Measurements from ENCODE around the gene SEMA5A.

The SEMA5A gene

DNA sequence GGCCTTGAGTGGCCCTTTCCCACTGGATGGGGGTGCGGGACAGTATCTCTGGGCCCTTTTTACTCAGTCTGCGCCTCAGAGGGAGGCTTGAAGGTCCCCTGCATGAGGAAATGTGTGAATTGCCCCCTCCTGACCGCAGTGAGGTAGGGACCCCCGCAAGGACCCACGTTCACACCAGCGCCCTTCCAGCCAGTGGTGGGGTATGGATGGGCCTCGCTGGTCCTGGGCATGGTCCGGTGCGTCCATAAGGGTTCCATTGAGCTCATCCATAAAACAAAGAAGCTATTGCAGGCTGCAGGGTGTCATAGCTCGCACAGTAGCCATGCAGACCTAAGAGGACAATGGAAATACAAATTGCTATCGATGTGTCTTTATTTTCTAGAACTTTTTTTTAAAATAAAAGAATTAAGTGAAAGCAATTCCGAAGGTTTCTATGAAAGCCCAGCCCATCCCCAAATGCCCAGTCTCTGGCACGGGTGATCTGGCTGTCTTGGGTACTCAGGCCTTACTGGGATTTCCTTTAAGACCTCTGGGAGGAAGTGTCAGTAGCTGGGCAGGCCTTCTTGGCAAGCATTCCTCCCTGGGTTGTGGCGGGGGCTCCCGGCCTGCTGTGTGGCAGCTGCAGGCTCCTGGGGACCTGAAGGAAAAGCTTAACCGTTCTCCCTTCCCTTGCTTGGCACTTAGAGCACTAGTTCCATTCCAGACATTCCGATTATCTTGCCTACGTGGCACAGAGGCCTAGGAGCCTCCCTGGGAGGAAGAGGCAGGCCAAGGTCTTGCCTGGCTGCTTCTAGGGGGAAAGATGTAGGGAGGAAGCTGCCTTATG lies 1.5 kb upstream of the SEMA5A start:
- DNase-seq: no peak

DNA sequence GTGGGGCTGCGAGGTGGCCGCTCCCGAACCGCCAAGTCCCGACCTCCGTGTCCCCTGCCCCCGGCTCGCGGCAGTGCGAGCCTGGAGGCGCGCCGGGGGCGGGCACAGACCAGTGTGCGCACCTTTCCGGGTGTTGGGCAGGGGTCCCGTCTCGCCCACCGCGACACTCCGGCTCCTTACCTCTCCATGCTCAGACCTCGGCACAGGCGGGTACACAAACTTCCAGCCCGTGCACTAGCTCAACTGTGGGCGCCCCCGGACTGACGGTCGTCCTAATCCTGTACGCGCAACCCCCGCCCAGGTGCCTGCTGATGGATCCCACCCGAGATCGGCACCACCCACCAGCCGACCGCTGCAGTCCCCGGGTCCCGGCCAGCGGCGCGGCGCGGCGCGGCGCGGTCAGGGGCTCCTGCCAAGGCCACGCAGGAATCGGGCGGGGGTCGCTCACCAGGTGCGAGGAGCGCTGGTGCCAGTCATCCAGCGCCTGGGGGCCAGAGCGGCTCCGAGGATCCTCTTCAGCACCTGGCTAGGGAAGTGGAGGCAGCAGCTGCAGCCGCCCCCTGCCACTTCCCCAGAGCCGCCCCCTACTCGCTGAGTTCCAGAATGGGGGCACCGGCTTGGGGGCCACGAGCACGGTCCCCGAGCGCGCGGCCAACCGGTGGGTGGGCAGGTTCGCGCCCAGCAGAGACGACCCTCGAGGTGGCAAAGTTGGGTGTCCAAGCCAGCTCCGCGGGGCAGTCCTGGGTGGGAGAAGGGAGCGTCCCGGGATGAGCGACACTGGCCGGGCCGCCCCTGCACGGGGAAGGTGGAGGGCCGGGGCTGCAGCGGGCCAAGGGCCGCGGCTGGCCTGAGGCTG lies 511 bp downstream of the SEMA5A start:
- no peak for DNase-seq

DNA sequence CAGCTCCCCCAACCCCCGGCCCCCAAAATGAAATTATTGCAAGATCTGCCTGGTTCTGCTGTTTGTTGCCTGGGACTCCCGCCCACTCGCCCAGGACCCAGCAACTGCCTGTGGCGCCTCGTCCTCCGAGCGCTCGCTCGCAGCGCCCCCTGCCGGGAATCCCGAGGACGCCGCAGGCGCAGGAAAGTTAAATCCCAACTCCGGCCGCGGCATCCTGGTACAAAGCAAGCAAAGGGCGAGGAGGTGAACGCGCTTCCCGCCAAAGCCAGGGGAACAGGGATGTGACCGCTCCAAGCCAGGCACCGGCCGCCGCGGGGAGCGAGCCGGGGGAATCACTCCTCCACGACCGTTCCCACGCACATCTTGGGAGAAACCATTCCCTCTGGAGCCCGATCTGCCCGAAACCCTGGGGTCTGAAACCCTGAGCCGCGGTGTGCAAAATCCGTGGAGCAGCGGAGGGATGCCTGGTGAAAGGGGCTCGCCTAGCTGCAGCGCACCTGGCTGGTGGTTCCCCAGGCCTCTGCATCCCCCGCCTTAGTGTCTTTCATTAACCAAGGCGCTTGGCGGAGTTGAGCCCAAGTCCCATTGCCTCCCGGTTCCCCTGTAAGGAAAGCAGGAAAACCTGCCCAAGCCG lies 1.3 kb downstream of the SEMA5A start:
- no peak for DNase-seq

DNA sequence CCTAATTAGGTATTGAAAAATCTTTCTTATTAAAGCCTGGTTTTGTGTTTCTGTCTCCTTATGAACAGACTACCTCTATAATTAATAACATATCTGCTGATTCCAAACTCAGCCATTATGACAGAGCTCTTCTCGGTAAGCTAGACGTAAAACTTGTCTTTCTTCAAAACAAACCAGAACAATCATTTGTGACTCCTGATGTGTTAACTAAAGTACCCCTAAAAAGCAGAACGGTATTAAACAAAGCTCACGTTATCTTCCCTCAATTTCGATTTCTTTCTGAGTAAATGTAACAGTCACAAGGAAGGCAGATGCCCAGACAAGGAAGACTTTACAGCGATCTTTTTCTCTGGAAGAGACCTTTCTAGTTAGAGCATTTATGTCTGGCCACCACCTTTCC lies 1.8 kb downstream of the SEMA5A start:
- DNase-seq: no peak

DNA sequence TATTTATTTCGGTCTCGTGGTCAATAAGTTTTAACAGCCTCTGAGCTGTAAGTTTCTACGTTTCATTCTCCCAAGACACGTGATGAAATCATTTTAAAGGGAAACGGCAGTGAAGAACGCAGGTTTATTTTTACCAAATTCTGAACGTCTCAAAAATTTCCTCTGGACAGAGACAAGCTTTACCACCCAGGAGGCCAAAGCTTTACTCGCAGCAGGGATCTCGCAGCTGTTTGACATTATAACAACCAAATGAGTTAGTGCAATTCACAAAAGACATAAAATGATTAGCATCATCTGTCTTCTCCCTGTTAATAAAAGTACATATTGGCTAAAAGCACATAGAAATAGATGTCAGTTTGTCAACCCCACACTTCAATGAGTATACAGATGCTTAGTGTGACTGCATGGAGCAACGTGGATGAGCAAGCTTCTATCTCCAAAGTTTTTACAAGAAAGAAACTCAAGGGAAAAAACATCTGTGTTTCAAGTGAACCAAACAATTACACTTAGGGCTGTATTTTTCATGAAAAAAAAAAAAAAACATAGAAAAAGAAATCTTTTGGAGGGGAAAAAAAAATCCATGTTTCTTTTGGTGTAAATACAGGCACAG lies 2.5 kb downstream of the SEMA5A start:
- no peak for DNase-seq

DNA sequence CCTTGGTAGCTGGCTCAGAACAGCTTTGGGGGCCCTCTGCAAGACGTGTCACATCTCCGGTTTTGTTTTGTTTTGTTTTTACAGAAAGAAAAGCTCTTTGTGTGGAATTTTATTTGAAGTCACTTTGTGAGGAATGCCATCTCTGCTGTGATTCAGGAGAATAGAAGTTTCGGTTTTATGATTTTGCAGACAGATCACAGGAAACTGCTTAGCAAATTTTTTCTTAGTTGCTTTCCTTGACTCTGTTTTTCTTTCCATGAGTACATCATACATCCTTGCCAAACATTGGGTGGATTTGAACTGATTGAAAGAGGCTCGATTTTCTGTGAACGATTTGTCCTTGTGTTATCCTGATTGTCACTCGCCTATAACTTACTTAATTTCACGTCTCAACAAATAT lies 5.1 kb downstream of the SEMA5A start:
- no peak for DNase-seq

DNA sequence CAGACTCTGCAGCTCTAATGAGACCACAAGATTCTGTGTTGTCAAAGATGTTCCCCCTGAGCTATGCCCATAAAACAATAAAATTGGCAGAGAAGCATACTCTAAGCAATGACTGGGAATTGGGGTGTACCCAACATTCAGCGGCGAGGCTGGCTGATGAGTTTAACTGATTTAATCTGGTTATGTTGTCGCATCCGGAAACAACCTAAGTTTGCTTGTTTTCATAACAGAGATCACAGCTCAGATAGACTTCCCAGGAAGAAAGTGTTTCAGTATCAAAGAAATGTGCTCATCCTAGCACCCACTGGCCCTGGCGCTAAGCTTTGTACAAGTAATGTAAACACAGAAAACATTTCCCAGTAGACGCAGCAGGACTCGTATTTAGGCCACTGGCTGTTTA lies 7.4 kb downstream of the SEMA5A start:
- DNase-seq: no peak

DNA sequence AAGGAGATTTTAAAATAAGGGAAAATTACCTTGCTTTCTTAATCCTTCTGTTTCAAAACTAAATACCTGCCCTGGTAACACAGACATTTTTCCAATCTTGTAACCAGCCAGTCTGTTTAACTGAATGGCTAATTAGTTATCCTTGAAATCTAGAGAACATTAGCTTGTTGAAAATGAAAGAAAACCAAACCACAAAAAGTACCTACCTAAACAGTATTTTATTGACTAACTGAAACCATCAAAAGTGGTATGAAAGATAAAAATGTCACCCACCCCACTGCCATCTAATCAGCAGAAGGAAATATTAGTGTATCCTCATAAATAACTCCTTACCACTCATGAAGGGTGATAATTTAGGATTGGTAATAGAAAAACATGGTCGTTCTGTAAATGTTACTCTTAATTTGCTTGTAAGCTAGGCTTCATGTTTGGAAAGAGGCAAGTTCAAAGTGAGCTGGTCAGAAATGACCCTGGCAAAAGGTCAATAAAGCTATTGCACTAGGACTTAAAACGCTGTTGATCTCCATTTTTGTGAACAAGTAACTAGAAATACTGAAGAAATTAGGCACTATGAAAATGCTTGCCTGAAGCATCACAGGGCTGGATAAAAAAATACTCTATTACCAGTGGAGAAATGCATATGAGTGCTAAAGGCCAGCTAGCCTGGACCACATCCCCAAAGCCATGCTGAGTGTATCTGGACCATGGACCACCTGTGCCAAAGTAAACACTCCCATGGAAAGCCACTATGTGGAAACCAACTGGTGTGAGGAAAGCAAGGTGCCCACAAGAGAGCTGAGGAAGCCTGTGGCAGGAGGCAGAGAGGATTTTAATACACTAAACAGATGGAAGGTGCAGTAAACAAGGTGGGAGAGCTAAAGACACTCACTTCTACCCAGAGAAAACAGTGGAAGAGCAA lies 8.4 kb downstream of the SEMA5A start:
- DNase-seq: no peak

DNA sequence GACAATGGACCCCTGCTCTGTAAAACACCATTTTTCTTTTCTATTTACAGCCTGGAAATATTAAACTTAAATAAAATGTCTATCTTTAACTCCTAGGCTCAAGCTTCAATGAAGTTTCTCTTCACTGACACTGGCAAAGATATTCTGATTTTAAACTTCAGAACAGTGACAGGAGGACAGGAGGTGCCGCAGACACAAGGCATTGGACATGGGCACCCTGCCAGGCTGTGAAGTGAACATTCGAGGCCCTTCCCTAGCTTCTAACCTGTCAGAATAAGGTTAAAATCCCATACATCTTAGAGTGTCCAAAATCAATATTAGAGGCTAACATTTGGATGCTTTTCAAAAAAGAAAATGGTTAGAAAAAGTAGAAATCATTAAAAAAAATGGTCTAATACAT lies 9.2 kb downstream of the SEMA5A start:
- no peak for DNase-seq

DNA sequence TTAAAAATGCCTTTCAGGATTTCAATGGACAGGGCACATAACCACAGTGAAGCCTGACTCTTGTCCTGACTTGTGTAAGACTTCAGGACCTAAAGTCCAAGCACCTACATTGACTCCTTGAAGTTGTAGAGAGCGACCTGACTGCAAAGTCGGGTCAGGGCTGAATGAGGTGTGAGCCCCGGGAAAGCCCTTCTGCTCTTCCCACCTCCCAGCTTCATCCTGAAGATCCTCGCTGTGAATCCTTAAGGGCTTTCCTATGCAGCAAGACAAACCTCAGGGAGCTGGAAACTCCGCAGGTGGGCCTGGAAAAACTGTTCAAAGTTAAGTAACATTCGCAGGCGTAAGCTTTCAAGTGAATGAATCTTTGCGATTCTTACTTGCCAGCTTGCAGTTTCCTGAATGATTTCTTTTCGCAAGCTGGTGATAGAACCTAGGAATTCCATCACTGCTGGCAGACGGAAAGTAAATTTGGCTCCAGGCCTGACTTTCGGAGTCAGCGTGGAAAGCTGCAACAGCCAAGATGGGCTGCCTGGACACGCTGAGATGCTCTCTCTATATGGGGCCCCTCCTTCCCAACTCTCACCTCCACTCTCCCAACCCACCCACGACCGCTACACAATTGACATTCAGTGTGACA lies 10.9 kb downstream of the SEMA5A start:
- no peak for DNase-seq

DNA sequence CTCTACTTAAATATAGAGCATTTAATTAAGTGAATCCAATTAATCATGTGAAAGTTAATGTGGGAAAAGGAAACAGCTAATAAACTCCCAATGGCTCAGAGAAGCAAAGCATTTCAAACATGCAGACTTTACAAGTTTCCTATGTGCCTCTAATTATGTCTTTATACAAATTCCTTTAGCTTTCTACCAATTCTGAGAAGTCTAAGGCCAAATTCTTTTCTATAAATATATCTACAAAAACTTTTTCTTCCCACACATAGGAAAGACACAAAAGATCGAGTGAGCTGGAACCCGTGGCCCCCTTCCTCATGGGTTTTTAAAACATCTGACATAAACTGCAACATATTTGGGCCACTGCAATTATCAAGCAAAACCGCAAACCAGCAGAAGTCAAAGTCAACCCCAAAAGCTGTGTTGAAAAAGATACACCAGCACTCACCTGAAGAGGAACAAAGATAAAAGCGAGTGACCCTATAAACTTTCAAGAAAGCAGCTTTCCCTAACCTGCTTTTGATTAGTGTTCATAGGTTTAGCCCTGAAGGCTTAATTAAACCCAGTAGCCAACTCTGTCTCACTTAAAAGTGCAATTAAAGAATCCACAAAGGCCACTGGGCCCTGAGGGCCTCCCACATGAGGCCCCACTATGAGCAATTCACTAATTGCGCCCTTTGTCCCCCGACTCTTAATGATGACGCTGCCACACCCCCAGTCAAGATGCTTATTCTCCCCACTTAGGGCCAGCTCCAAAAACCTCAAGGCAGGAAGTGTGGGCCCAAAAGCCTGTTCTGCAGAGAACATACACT lies 12.1 kb downstream of the SEMA5A start:
- no peak for DNase-seq

DNA sequence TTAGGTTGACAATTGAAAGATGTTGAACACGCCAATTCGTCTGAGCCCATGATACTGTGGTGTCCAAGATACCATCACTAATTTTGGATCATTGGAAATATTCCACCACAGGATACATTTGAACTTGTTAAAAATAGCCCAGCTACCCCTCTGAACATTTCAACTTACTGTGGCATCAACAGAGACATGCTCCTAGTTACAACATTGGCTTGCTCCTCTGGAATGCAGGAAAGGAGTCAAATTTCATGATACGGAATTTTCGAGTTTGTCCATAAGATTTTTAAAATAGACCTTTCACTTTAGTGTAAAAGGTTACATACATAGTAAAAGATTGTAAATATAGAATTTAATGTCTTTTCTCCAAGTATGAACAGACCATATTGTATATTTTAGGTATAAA lies 12.8 kb downstream of the SEMA5A start:
- no peak for DNase-seq

DNA sequence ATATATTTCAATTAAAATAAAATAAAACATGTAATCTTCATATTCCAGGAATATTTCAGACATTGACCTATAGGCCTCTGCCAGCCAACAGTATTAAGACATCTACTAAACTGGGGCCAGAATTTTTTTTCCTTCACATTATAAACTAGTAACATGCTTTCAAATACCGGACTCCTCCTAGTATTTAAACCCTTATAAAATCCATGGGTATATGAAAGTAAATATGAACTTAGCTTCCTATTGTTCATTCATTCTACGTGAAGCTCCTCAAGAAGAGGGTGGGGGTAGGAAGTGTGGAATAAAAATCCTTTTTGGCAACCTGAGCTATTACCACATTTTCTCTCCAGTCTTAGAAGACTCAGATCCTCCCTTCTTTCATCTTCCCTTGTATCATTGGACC lies 16.4 kb downstream of the SEMA5A start:
- no peak for DNase-seq

DNA sequence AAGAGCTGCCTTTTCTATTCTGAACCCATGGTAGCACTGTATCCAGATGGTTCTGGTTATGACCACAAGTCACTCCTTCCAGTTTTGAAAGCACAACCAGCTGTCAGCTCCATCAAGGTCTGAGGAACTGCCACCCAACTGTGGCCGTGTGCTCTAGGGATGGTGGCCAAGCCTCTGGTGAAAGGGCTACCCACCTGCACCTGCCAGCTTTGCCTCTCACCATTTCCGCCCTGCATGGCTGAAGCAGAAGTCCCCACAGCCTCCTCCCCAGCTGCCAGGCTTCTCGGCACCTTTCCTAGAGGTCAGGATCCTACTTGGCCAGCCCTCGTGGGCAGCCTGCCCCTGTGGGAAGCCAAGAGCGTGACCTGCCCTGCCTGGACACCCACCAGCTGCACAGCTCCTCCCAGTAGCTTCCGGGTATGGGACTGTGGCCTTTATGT lies 16.8 kb downstream of the SEMA5A start:
- no peak for DNase-seq

DNA sequence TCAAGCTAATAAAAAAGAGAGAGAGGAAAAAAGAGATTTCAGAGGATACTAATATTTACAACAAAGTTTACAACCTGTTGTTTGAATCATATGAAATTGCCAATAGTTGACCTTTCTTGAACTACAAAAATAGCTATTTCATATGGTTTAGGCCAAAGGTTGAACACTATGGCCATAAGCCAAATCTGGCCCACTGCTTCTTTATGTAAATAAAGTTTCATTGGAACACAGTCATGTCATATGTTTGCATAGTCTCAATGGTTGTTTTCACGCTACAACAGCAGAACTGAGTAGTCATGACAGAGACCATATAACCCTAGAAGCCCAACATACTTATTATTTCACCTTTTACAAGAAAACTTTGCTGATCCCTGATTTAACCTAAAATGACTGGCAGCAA lies 20.9 kb downstream of the SEMA5A start:
- no peak for DNase-seq

DNA sequence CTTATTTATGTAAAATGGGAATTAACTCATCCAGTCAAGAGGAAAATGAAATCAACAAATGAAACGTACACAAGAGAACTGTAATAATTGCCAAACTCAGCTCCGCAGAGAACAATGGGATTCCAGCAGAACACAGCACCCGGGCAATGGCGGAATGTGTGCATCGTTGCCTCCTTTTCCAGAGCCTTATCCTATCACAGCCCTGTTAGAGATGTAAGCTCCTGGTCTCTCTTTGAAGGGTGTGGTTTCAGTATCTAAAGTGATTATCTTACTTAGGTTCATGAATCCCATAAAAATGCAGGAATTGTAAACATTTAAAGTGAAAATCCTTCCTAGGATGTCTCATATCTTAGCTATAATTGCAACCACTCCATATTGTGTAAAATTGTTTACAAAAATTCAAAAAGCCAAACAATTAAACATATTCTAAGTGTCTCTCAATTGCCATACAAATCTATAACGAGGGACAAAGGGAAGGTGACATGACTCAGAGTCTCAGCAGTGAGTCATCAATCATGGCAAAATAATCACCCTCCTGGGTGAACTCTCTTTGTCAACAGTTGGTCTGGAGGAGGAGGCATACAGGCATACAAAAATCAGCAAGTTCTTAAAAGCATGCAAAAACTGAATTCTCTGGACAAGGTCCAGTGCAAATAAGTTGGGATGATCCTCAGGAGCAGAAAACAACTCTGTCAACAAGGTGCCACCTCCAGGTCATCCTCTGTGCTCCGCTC lies 22.6 kb downstream of the SEMA5A start:
- DNase-seq: no peak

DNA sequence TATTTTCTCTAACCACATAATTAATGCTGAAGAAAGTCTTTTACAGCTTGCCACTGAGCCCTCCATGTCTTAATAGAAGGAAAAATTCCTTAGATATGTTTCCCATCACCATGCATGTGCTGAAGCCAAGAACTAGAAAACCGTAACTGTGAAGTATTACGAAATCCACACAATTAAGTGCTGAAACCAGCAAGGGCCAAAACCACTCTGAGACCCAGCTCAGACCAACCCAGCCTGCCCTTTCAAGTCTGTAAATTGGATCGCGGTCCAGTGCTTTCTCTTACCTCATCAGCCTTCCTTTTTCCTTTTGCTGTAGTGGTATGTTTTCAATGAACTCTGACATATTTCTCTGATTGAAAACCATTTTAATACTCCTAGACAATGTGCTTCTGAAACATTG lies 26.3 kb downstream of the SEMA5A start:
- DNase-seq: no peak

DNA sequence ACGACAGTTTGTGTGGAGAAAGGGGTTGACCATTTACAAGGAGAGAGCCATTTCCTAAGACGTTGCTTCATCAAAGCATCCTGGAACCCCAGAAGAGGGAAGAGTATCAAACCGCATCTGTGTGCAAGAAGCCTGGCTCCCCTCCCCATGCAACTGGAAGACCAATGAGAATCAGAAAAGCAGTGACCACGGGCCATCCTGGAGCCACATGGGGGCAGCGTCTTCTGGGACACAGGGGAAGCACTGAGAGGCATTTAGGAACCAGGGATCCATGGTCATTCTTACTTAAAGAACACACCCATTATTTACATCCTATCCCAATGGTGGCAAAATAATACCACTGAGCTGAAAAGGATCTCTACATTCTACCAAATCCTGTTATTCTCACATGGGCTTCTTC lies 29.3 kb downstream of the SEMA5A start:
- DNase-seq: no peak

DNA sequence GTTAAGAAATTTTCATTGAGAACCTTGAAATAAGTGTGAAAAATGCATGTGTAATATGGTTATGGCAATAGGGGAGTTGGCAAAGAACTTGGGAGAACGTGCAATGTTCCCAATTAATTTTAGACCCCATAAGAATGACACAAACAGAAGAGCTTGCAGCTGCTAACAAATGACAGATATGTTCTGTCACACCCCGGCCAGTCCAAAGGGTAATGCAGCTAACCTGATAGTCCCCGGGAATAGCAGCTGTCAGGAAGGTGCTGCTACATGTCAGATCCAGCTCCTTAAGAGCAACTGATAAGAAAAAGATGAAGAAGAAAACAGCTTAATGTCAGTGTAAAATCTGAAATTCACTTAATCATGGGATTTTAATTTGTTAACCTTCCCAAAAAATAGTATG lies 30.4 kb downstream of the SEMA5A start:
- DNase-seq: no peak

DNA sequence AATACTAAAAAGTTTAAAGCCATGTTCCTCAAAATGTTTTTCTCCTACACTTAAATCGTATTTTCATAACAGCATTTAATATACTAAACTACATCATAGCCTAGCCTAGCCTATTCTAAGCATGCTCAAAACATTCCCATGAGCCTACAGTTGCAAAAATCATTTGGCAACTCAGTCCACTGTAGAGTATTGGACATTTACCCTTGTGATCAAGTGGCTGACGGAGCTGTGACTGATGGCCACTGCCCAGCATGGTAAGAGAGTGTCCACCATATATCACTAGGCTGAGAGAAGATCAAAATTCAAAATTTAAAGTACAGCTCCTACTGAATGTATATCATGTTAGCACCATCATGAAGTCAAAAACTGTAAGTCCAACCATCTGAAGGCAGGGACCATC lies 30.9 kb downstream of the SEMA5A start:
- no peak for DNase-seq
